Calu3 (cell line): ENCODE measurements around the gene IFITM2. TPM values are rescaled to one million over a fixed set of nuclear protein-coding genes. Genes with fewer than 3 reads are reported as not detected.

Experiments used
- total RNA-seq: library from RNA; stranded (reverse); gene quantifications from 2 replicates; pipeline ENCODE4 v1.2.3, GENCODE V29; 2022

The IFITM2 gene
- total RNA-seq, 1 experiment from 2014 or later = 29.1 TPM

Other genes starting within 250 kb of the IFITM2 start
- not detected in 2 replicates for gene SCGB1C1, start 114.7 kb upstream of the IFITM2 start, total RNA-seq
- gene BET1L, start 100.4 kb upstream of the IFITM2 start, total RNA-seq = 47.8 and 59.0 TPM in 2 replicates
- gene RIC8A, start 100.1 kb upstream of the IFITM2 start, total RNA-seq = 73.0 and 84.1 TPM in 2 replicates
- gene SIRT3, start 71.5 kb upstream of the IFITM2 start, total RNA-seq = 19.2 and 19.7 TPM in 2 replicates
- gene PSMD13, start 70.8 kb upstream of the IFITM2 start, total RNA-seq = 165 and 172 TPM in 2 replicates
- not detected in 2 replicates for gene NLRP6, start 29.4 kb upstream of the IFITM2 start, total RNA-seq
- gene PGGHG, start 18.7 kb upstream of the IFITM2 start, total RNA-seq = 9.5 and 13.5 TPM in 2 replicates
- gene IFITM5, start 8.3 kb upstream of the IFITM2 start, total RNA-seq = not detected in 2 replicates
- 45.6 and 179 TPM in 2 replicates for gene IFITM1, start 6.2 kb downstream of the IFITM2 start, total RNA-seq
- gene IFITM3, start 13.0 kb downstream of the IFITM2 start, total RNA-seq = 264 and 492 TPM in 2 replicates
- gene B4GALNT4, start 61.7 kb downstream of the IFITM2 start, total RNA-seq = 1.9 and 4.6 TPM in 2 replicates
- 128 and 154 TPM in 2 replicates for gene PKP3, start 86.4 kb downstream of the IFITM2 start, total RNA-seq
- 76.3 and 83.6 TPM in 2 replicates for gene SIGIRR, start 107.2 kb downstream of the IFITM2 start, total RNA-seq
- 27.2 and 32.2 TPM in 2 replicates for gene ANO9, start 134.2 kb downstream of the IFITM2 start, total RNA-seq
- 25.1 and 30.4 TPM in 2 replicates for gene PTDSS2, start 142.5 kb downstream of the IFITM2 start, total RNA-seq
- gene RNH1, start 199.4 kb downstream of the IFITM2 start, total RNA-seq = 103 and 107 TPM in 2 replicates
- 42.1 and 47.9 TPM in 2 replicates for gene HRAS, start 227.8 kb downstream of the IFITM2 start, total RNA-seq
- 2.2 and 2.6 TPM in 2 replicates for gene LRRC56, start 229.7 kb downstream of the IFITM2 start, total RNA-seq